A549 (cell line): ENCODE measurements around the gene DLL4.

Source experiments
- CHD2 ChIP-seq: fragments of 150-350 bp; IDR thresholded peaks from 2 replicates; pipeline ENCODE4 v1.6.1; 2014; ENCODE audit warnings: low read length; ENCODE audit not compliant: partially characterized antibody
- HDAC2 ChIP-seq: fragments of 200-600 bp; sonication (generic); IDR thresholded peaks from 2 replicates; pipeline ENCODE4 v1.6.1; 2016
- TF ChIP-seq, protein P1 (sequence below): IDR thresholded peaks from 2 replicates; pipeline ENCODE4 v1.6.1; 2012
- TF ChIP-seq, protein P2 (sequence below): fragments of >200 bp; sonication (Bioruptor Twin); formaldehyde crosslinking; IDR thresholded peaks from 3 replicates; pipeline ENCODE4 v1.5.1; 2016
- TF ChIP-seq, protein P3 (sequence below): fragments of 200-600 bp; sonication (generic); IDR thresholded peaks from 2 replicates; pipeline ENCODE4 v1.6.1; 2016; ENCODE audit warnings: antibody characterized with exemption, mild to moderate bottlenecking, moderate library complexity

DNA sequence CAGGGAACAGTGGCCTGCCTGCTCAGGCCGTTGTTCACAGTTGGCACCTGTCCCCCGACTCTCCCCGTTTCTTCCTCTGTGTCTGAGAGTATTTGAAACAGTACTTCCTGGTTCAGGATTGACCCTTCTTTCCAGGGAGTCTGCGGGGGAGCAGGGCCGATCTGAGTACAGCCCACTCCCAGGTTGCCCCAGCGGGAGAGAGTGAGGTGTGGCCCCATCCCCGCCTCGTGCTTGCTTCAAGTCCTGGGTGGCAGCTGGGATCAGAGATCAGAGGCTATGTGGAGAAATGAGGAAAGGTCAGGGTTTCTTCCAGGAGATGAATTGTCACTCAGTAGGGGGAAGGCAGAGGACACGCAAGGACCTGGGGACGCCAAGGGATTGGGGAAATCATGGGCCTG lies 6.5 kb upstream of the DLL4 start:
- TF ChIP-seq, protein P1, sequence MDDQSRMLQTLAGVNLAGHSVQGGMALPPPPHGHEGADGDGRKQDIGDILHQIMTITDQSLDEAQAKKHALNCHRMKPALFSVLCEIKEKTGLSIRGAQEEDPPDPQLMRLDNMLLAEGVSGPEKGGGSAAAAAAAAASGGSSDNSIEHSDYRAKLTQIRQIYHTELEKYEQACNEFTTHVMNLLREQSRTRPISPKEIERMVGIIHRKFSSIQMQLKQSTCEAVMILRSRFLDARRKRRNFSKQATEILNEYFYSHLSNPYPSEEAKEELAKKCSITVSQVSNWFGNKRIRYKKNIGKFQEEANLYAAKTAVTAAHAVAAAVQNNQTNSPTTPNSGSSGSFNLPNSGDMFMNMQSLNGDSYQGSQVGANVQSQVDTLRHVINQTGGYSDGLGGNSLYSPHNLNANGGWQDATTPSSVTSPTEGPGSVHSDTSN: no peak
- TF ChIP-seq, protein P2, sequence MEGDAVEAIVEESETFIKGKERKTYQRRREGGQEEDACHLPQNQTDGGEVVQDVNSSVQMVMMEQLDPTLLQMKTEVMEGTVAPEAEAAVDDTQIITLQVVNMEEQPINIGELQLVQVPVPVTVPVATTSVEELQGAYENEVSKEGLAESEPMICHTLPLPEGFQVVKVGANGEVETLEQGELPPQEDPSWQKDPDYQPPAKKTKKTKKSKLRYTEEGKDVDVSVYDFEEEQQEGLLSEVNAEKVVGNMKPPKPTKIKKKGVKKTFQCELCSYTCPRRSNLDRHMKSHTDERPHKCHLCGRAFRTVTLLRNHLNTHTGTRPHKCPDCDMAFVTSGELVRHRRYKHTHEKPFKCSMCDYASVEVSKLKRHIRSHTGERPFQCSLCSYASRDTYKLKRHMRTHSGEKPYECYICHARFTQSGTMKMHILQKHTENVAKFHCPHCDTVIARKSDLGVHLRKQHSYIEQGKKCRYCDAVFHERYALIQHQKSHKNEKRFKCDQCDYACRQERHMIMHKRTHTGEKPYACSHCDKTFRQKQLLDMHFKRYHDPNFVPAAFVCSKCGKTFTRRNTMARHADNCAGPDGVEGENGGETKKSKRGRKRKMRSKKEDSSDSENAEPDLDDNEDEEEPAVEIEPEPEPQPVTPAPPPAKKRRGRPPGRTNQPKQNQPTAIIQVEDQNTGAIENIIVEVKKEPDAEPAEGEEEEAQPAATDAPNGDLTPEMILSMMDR: no peak
- TF ChIP-seq, protein P3, sequence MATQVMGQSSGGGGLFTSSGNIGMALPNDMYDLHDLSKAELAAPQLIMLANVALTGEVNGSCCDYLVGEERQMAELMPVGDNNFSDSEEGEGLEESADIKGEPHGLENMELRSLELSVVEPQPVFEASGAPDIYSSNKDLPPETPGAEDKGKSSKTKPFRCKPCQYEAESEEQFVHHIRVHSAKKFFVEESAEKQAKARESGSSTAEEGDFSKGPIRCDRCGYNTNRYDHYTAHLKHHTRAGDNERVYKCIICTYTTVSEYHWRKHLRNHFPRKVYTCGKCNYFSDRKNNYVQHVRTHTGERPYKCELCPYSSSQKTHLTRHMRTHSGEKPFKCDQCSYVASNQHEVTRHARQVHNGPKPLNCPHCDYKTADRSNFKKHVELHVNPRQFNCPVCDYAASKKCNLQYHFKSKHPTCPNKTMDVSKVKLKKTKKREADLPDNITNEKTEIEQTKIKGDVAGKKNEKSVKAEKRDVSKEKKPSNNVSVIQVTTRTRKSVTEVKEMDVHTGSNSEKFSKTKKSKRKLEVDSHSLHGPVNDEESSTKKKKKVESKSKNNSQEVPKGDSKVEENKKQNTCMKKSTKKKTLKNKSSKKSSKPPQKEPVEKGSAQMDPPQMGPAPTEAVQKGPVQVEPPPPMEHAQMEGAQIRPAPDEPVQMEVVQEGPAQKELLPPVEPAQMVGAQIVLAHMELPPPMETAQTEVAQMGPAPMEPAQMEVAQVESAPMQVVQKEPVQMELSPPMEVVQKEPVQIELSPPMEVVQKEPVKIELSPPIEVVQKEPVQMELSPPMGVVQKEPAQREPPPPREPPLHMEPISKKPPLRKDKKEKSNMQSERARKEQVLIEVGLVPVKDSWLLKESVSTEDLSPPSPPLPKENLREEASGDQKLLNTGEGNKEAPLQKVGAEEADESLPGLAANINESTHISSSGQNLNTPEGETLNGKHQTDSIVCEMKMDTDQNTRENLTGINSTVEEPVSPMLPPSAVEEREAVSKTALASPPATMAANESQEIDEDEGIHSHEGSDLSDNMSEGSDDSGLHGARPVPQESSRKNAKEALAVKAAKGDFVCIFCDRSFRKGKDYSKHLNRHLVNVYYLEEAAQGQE: no peak
- TF ChIP-seq CHD2 (no peak), HDAC2 (no peak)
